RPMI7951 (cell line): ENCODE results near the gene ANKRD28. TPM values are rescaled to one million over a fixed set of nuclear protein-coding genes. Genes with fewer than 3 reads are reported as not detected.
A peak's percentile ranks its signal among the peaks of the same experiment; 100 is the strongest.

Experiments used
- DNase-seq: peaks from one replicate; pipeline ENCODE4 v3.0.0-alpha.2; 2012; ENCODE audit warnings: low read depth
- total RNA-seq: library from RNA; depleted of rRNA; stranded (reverse); fragments of >200 nt; shearing (Covaris generic); gene quantifications from 2 replicates; pipeline ENCODE4 v1.2.3, GENCODE V29; 2014

The ANKRD28 gene
- total RNA-seq, 1 experiment from 2014 or later, result 96.8 TPM

DNA sequence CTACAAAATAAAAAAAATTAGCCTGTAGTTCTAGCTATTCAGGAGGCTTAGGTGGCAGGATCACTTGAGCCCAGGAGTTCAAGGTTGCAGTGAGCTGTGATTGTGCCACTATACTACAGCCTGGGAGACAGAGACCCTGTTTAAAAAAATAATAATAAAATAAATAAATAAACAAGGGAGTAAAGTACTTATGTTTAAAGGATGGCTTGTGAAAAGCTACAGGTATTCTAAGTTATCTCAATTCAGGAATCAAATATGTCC, 74.2 kb downstream of the ANKRD28 start:
- no peak for DNase-seq

DNA sequence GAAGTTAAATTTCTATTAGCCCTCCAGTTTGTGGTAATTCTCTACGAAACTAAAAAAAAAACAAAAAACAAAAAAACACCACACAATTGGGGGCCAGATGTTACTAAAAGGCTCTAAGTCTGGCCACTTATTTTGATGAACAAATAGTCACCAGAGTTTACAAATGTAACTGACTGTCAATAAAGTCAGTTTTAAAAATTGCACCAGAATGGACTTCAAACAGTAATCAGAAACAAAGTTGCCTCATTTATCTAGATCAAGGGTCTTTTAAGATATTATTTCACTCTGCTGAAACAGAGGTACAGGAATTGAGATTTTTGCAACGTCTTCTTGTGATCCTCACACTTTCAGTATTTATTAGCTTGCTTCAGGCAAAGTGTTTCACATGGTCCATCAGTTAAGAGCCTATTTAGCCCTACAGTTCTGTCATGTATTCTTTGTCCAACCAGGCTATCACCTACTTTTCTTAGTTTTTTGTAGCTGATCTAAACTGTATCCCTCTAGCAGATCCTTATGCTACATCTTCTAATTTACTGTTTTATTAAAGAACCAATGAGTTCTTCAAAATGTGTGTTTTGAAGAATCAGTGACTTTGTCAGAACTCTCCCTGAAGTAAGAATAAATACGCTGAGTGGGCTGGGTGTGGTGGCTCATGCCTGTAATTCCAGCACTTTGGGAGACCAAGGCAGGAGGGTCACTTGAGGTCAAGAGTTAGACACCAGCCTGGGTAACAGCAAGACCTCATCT, 74.7 kb downstream of the ANKRD28 start:
- no peak for DNase-seq

DNA sequence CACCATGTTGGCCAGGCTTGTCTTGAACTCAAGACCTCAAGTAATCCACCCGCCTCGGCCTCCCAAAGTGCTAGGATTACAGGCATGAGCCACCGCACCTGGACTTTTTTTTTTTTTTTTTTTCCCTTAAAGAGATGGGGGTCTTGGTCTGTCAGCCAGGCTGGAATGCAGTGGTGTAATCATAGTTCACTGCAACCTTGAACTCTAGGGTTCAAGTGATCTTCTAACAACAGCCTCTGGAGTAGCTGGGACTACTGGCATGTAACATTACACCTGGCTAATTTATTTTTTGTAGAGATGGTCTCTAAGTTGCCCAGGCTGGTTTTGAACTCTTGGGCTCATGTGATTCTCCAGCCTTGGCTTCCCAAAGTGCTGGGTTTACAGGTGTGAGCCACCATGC, 81.6 kb downstream of the ANKRD28 start:
- no peak for DNase-seq

DNA sequence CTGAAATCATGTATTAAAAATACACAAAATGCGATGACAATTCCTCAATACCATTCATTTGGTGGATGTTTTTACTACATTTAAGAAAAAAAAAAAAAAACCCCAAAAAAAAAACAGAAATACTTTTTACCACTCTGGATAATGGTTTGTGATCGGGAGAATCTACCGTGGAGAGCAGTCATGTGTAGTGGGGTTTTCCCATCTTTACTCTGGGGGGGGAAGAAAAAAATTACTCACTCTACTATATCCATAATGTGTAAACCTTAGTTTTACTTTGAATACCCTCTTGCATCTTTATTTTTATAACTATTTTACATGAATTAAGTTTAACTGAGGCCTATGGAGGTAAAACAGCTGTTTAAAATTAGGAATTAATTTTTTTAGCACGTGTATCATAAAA, 83.3 kb downstream of the ANKRD28 start:
- no peak for DNase-seq

DNA sequence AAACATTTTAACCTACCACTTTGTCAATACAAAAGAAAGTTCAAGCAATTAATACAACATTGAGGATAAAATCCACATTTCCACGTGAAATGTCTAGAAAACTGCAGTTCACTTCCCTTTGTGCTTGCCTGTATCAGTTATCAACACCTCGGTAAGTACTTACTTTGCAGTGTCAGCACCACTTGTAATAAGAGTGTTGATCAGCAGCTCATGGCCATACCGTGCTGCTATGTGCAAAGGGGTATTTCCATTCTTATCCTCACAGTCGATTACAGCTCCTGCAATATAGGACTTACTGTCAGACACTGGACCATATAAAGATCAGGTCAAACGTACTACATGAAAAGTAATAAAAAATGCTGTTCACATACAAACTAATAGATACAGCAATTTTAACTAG, 84.4 kb downstream of the ANKRD28 start:
- no peak for DNase-seq

DNA sequence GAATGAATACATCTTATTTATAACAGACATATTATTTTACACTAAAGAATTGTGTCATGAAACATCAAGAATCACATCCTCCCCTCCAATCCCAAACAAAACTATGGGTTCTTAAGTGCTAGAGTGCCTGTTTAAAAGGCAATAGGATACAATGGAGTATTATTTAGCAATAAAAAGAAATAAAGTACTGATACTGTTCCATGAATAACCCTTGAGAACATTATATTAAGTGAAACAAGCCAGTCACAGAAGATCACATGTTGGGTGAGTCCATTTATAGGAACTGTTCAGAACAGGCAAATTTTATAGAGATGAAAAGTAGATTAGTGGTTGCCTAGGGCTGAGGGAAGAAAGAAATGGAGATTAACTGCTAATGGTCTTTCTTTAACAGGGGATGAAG, 86.5 kb downstream of the ANKRD28 start:
- DNase-seq, result peak; percentile 23

DNA sequence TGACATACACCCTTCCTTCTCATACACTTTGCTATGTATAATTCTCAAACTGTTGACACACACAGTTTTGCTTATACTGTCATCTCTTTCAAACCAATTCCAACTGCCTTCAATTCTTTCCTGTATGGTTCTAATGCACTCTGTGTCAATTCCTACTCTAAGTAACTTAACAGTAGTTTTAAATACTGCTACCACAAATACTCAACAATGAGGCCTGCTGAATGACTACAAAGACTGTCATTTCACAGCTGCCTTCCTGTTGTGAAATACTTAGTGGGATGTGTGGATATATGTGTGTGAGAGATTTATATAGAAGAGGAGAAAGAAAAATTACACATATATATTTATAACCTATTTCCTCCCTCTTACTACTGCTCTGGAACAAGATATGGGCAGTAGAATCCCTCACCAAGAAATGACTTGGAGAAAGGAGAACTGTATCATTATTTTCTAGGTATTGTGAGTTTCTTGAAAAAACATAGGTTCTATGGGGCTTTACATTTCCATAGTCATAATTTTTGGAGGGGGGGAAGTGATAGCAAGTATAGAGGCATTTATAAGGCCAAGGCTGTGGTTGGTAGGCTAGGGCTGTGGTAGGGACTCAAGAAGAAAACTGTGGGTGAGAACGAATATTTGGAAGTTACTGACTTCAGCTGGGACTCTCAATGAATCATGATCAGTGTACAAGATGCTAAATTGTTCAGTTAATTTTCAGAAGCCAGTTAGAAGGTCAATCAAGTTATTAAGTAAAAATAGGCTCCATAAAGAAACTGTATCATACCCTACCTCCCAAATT, 88.7 kb downstream of the ANKRD28 start:
- peak; percentile 34 for DNase-seq

DNA sequence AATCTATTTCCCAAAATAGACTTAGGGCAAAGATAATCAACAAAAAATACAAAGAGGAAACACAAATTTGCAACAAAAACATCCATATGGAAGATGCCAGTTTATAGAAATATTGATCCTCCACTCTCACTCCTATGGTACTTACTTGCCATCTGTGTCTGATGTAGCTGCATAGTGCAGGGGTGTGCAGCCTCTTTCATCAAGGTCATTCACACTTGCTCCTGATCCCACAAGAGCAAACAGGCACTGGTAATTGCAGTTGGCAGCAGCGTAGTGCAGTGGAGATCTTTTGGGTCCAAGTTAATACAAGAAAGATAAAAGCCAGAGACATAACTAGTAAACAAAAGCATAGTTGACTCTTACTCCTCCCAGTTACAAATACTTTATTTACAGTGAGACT, 90.0 kb downstream of the ANKRD28 start:
- DNase-seq, result no peak

DNA sequence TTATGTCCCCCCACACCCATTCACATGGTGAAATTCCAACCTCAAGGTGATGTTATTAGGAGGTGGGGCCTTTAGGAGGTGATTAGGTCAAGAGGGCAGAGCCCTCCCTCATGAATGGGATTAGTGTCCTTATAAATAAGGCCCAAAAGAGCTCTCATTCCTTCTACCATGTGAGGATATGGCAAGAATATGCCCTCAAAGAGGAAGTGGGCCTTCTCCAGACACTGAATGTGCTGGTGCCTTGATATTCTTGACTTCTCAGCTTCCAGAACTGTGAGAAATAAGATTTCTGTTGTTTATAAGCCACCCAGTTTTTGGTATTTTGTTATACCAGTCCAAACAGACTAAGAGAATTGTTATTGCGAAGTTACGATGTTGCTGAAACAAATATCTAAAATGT, 94.4 kb downstream of the ANKRD28 start:
- no peak for DNase-seq

DNA sequence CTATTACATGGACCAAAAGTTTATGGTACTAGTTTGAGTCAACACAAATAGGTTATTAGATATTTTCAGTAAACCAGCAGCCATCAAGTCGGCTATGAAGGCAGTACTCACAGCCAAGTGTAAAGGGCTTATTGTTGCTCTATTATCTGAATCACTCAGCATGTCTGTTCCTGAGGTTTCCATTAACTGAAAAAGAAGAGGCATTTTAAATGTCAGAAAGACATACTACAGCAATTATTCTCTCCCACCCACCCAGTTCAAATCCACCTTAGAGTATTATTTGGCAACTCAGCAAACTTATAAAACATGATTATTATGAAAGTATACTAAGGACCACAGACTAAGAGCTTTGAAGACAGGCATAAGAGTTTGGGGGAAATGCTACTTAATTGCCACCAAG, 103.2 kb downstream of the ANKRD28 start:
- DNase-seq, result peak; percentile 8

DNA sequence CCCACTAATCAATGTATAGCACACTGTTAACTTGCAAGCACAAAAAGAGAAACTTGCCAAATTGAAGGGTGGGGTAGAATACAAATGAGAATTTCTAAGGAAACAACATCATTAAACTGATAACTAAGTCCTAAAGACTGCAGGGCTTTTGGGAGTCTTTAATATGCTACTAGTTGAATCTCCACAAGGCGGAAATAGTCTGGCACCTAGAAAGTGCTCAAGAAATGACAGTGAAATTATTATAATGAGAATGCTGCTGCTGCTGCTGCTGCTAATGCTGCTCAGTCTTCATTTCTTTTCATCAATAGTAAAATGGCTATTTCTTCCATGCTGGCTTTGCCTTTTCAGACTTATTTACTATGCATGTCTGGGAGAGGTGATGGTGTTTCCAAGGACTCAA, 104.4 kb downstream of the ANKRD28 start:
- DNase-seq, result peak; percentile 21

DNA sequence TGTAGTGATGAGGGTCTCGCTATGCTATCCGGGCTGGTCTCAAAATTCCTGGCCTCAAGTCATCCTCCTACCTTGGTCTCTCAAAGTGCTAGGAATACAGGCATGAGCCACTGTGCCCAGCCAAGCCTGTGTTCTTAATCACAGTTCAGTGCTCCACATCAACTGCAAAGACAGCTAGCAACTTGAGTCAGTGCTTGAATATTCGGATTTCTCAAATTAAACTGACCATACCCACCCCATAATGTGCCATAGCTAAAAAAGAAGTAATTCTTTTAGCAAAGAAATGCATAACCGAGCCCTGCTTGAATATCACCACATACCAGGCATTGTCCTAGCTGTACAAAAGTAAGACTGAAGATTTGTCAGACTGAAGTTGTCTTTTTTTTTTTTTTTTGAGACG, 107.0 kb downstream of the ANKRD28 start:
- no peak for DNase-seq

DNA sequence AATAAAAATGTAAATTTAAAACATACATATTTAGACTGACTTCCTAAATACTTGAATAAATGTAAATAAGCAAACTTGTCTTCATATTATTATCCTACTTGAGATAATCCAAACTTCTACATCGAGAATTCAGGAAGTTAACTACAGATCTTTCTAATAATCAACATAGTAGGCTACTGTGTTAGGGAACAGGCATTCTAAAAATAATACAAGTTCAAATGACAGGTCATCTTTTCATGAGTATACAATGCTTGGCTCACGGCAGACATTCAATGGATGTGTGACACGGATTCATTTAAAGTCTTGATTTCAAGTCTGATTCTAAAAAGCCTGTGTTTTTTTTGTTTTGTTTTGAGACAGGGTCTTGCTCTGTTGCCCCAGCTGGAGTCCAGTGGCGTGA, 107.5 kb downstream of the ANKRD28 start:
- no peak for DNase-seq

DNA sequence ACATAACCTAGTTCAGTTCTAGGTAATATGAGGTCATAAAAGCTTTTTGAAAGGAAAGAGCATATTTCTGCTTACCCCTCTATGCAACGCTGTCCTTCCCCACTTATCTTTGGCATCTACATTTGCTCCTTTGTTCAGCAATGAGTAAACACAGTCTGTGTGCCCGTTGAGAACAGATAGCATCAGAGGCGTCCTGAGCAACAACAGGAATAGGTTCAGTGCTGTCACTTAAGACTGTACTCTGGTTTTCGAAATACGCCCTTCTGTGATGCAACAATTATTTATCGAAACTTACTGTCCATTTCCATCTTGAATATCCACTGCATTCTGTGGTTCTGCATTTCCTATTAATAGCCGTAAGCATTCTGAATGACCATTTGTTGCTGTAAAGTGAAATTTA, 111.9 kb downstream of the ANKRD28 start:
- peak; percentile 11 for DNase-seq

DNA sequence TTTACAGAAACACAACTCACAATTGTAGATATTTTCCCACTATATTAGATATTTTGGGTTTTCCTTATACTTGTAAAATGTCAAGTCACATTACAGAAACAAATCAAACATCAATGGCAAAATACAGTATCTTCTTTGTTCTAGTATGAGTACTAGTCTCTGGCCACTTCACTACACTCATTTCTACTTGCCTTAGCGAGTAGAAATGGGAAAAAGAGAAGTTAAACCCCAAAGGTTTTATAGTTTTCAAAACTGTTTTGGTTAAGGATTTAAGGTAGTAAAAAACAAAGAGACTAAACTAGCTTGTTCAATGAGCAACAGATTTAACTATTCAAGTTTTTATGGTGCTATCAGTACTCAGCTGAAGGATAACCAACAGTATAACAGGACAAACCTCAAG, 114.5 kb downstream of the ANKRD28 start:
- DNase-seq, result no peak

DNA sequence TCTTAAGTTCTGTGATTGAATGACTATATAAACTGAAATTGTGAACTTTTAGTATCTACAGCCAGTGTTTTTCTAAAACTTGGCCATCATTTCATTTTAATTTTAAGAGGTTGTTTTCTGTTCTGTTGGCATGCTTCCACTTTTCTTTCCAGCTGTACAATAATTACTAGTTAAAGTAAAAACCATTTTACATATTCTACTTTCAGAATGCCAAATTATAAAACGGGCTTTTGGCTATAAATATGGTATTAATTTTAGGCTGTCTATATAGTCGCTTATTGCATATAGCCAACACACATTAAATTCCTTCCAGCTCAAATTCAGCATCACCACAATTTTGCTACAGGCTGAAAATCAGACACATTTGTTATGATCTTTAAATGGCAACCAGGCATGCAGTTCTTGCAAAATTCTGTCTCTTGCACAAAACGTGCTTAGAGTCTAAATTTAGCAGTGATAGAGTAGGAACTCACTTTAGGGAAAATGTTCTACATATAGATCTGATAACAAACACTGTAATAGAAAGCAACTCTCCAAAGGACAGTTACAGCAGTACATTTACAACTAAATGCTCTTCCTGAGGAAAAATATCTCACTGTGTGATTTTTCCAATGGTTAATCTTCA, 115.1 kb downstream of the ANKRD28 start:
- peak; percentile 48 for DNase-seq

DNA sequence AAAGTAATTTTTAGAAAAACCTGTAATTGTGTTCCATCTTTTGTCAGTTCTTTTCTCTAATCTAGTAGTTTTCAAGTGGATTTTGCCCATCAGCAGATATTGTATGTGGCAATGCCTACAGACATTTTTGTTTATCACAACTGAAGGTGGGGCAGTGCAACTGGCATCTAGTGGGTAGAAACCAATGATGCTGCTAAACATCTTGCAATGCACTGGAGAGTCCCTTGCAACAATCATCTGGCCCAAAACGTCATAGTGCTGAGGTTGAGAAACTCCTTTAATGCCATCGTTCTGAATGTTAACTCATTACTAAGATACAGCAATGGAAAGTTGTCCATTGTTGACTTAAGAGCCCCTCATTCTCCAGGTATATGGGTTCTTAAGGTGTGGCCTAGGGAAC, 116.1 kb downstream of the ANKRD28 start:
- DNase-seq, result no peak

DNA sequence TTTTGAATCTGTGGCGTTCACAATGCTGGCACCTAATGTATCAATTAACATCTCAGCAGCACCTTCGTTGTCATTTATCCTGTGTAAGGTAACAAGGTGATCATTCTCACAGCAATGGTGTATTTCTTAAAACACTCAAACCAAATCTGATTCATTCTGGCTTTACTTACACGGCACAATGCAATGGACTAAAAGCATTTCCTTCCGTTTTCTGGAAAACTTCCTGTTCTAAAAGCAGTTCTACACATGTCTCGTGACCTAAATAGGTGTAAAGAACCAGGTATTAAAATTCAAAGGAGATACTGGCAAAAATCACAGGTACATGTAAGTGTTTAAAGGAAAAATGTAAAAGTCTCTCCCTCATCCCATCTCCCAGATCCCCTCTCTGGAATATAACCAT, 118.5 kb downstream of the ANKRD28 start:
- DNase-seq, result no peak

DNA sequence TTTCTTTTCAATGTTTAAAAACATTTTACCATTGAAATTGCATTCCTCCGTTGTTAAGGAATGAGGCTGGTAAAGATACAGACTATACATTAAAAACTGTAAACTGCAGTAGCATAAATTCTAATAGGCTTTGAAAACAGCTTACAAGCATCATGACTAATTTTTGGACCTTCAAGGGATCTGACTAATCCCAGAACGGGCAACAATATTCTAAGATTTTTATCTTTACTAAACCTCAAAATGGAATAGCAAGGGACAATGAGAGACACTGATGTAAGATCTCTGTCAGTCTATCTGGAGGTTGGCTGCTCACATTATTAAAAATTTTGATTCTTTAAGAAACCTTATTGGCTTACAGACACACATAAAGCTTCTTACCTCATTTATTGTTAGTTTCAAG, 121.5 kb downstream of the ANKRD28 start:
- DNase-seq, result peak; percentile 66

DNA sequence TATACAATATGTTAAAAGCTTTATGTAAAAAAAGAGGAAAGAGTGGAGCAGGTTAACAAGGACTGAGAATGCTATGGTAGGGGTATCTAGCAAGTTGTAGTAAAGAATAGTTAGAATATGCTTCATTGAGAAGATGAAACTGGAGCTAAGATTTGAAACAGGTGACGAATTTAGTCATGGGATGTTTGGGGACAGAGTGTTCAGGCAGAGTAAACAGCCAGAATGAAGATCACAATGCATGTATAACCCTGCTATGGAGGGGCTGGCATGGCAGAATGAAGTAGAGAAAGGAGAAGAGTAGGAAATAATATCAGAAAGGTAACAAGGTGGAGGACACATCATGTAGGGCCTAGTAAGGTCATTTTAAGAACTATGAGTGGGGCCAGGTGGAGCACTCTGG, 124.2 kb downstream of the ANKRD28 start:
- no peak for DNase-seq

DNA sequence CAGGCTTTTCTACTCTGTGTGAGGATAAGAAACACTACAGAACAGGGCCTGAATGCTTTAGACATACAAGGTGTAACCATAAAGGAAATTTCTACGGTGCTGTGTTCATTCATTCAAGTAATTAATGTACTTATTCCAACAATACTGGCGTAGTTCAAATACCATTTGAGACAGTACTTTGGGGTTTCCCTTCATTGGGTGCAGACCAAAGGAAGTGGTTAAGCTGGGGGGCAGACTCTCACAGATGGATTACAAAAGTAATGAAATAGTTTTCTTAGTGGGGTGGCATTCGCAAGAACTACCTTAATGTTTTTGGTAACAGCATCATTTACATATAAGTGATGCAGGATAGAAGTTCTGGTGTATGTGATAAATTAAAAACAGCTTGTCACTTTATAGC, 130.3 kb downstream of the ANKRD28 start:
- DNase-seq, result no peak

DNA sequence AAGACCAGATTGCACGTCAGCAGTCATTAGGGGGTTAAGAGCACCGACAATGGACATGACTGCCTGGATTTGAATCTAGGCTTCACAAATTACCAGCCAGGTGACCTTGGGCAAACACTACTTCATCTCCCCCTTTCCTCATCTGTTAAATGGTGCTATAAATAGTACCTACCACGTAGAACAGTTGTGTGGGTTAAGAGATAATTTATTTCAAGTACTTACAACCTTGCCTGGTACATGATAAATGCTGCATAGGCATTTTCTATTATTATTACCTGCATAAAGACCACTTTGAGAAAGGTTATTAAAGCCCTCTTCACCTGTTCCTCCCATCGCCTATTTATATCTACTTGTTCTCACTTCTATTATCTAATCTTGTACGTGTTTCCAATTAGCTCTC, 131.5 kb downstream of the ANKRD28 start:
- DNase-seq, result no peak

DNA sequence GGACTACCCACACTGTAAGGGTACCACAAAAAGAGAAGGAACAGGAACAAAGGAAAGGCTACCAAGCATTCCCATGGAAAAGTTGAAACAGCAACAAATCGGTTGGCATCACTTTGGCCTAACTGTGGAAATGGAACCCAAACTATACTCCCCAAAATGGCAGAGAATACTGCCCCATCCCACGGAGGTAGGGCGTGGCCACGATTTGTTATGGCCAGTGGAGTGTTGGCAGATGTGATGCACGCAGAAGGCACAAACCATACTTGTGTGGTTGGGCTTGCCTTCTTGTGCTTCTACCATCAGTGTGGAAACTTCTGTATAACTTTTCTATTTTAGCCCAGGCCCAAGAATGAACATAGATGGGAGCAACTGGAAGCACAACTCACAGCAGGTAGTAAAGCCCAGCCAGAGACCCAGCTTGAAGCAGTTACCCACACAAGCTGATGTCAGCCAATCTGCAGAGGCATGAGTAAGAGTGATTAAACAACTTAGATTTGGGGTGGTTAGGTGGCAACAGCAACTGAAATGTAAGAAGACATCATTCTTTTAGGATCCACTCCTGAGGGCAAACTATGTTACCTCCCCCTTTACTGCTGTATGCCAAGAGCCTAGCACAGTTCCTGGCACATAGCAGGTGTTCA, 132.1 kb downstream of the ANKRD28 start:
- no peak for DNase-seq
